ENCODE data around the gene CBARP.

CBARP gene

GRCh38 chr19:1239796-1240737 lies 2.3 kb upstream of the CBARP start:
- DNase-seq (ENCODE audit: low spot score): peak; percentile 99

GRCh38 chr19:1239420-1239795 lies 1.6 kb upstream of the CBARP start:
- DNase-seq (ENCODE audit: low spot score): no peak

- DNase-seq (ENCODE audit: low spot score): no peak
Observed at GRCh38 chr19:1238369-1239303, 831 bp upstream of the CBARP start.

- peak; percentile 67 for DNase-seq (ENCODE audit: low spot score)
Observed at GRCh38 chr19:1237027-1237659, 662 bp downstream of the CBARP start.

GRCh38 chr19:1236576-1236975 lies 1.2 kb downstream of the CBARP start:
- DNase-seq (ENCODE audit: low spot score): peak; percentile 42

GRCh38 chr19:1235625-1236538 lies 1.9 kb downstream of the CBARP start:
- no peak for DNase-seq (ENCODE audit: low spot score)

GRCh38 chr19:1234955-1235380 lies 2.8 kb downstream of the CBARP start:
- DNase-seq (ENCODE audit: low spot score): no peak

GRCh38 chr19:1234051-1234954 lies 3.5 kb downstream of the CBARP start:
- DNase-seq (ENCODE audit: low spot score): no peak

- DNase-seq (ENCODE audit: low spot score): no peak
Observed at GRCh38 chr19:1233115-1233667, 4.6 kb downstream of the CBARP start.

- no peak for DNase-seq (ENCODE audit: low spot score)
Observed at GRCh38 chr19:1232652-1233072, 5.1 kb downstream of the CBARP start.

- no peak for DNase-seq (ENCODE audit: low spot score)
Observed at GRCh38 chr19:1231729-1232637, 5.8 kb downstream of the CBARP start.

- no peak for DNase-seq (ENCODE audit: low spot score)
Observed at GRCh38 chr19:1230783-1231489, 6.9 kb downstream of the CBARP start.

- no peak for DNase-seq (ENCODE audit: low spot score)
Observed at GRCh38 chr19:1229924-1230782, 7.7 kb downstream of the CBARP start.

GRCh38 chr19:1229056-1229923 lies 8.5 kb downstream of the CBARP start:
- no peak for DNase-seq (ENCODE audit: low spot score)

- no peak for DNase-seq (ENCODE audit: low spot score)
Observed at GRCh38 chr19:1228161-1228957, 9.4 kb downstream of the CBARP start.
